Activated T-cell treated with anti-CD3 and anti-CD28 coated beads, Interleukin-2, amount 50 U/mL, for 24 hours (primary cell): Measurements from ENCODE around the gene MSANTD4.
"Not testable (repeated sequence)": the region's sequence is repeated elsewhere in the genome, so short reads cannot be mapped to it uniquely, and the experiment has no call there.

Source experiments
- DNase-seq: peaks from one replicate; pipeline ENCODE4 v3.0.0-alpha.2; 2020
- H3K27ac Mint-ChIP-seq: 2 replicates; pipeline ENCODE4 v1.8.0; 2020; ENCODE audit warnings: mild to moderate bottlenecking, mixed read lengths
- H3K27me3 Mint-ChIP-seq: 2 replicates; pipeline ENCODE4 v1.8.0; 2020; ENCODE audit warnings: mixed read lengths
- H3K36me3 Mint-ChIP-seq: 2 replicates; pipeline ENCODE4 v1.8.0; 2020; ENCODE audit warnings: low read depth, mixed read lengths
- H3K4me1 Mint-ChIP-seq: 2 replicates; pipeline ENCODE4 v1.8.0; 2020; ENCODE audit warnings: low read depth, mixed read lengths
- H3K4me3 Mint-ChIP-seq: 2 replicates; pipeline ENCODE4 v1.8.0; 2020; ENCODE audit warnings: mild to moderate bottlenecking, moderate library complexity, mixed read lengths
- H3K9me3 Mint-ChIP-seq: 2 replicates; pipeline ENCODE4 v1.8.0; 2020; ENCODE audit warnings: mixed read lengths

Gene MSANTD4

GRCh38 chr11:106021967-106022794 lies at the start of gene MSANTD4:
MSANTD4 (minus strand) TSS chr11:106022240; CDS start chr11:106010917, 11,323 bp downstream.
- Mint-ChIP-seq H3K4me3 (peak within 1 kb of the TSS; percentile 93), H3K36me3 (peaks cover 44% of the 10 kb centered on the region), H3K27ac (peak within 1 kb of the TSS; percentile 94), H3K4me1 (peaks cover 41% of the 10 kb centered on the region), H3K27me3 (peaks cover 11% of the 10 kb centered on the region), H3K9me3 (peaks cover 3% of the 10 kb centered on the region)
- DNase-seq = peak; percentile 99

GRCh38 chr11:106070606-106071005 lies 48.6 kb upstream of the MSANTD4 start:
- Mint-ChIP-seq H3K36me3 (peaks cover 1% of the 10 kb centered on the region), H3K27me3 (no peaks in the 10 kb centered on the region), H3K9me3 (no peaks in the 10 kb centered on the region), H3K4me3 (no peak overlapping the region), H3K27ac (no peak overlapping the region), H3K4me1 (peaks cover 12% of the 10 kb centered on the region)
- DNase-seq = no peak

GRCh38 chr11:106063009-106063408 lies 41.0 kb upstream of the MSANTD4 start:
- no peaks in the 10 kb centered on the region for H3K9me3 Mint-ChIP-seq
- H3K27me3 Mint-ChIP-seq = no peaks in the 10 kb centered on the region
- H3K27ac Mint-ChIP-seq = peak overlapping the region; percentile 37
- no peak for DNase-seq
- H3K4me1 Mint-ChIP-seq = peaks cover 15% of the 10 kb centered on the region
- no peak overlapping the region for H3K4me3 Mint-ChIP-seq
- peaks cover 9% of the 10 kb centered on the region for H3K36me3 Mint-ChIP-seq

GRCh38 chr11:106061954-106062949 lies 40.2 kb upstream of the MSANTD4 start:
- Mint-ChIP-seq H3K9me3 (no peaks in the 10 kb centered on the region), H3K27ac (peak overlapping the region; percentile 16), H3K27me3 (no peaks in the 10 kb centered on the region), H3K36me3 (peaks cover 15% of the 10 kb centered on the region), H3K4me3 (no peak overlapping the region), H3K4me1 (peaks cover 16% of the 10 kb centered on the region)
- DNase-seq = no peak

GRCh38 chr11:106061249-106061784 lies 39.3 kb upstream of the MSANTD4 start:
- peaks cover 15% of the 10 kb centered on the region for H3K36me3 Mint-ChIP-seq
- H3K4me1 Mint-ChIP-seq = peaks cover 16% of the 10 kb centered on the region
- no peak for DNase-seq
- no peaks in the 10 kb centered on the region for H3K9me3 Mint-ChIP-seq
- H3K4me3 Mint-ChIP-seq = no peak overlapping the region
- H3K27me3 Mint-ChIP-seq = no peaks in the 10 kb centered on the region
- no peak overlapping the region for H3K27ac Mint-ChIP-seq

GRCh38 chr11:106059617-106060016 lies 37.6 kb upstream of the MSANTD4 start:
- Mint-ChIP-seq H3K27ac (no peak overlapping the region), H3K4me3 (no peak overlapping the region), H3K36me3 (peaks cover 13% of the 10 kb centered on the region), H3K4me1 (peaks cover 16% of the 10 kb centered on the region), H3K9me3 (no peaks in the 10 kb centered on the region), H3K27me3 (no peaks in the 10 kb centered on the region)
- no peak for DNase-seq

GRCh38 chr11:106058377-106058776 lies 36.3 kb upstream of the MSANTD4 start:
- Mint-ChIP-seq H3K36me3 (peaks cover 16% of the 10 kb centered on the region), H3K4me1 (peaks cover 16% of the 10 kb centered on the region)
- not testable (repeated sequence) for H3K9me3 Mint-ChIP-seq, DNase-seq, H3K4me3 Mint-ChIP-seq, H3K27ac Mint-ChIP-seq, H3K27me3 Mint-ChIP-seq

- H3K36me3 Mint-ChIP-seq = peaks cover 3% of the 10 kb centered on the region
- H3K27me3 Mint-ChIP-seq = no peaks in the 10 kb centered on the region
- no peak overlapping the region for H3K27ac Mint-ChIP-seq
- H3K9me3 Mint-ChIP-seq = no peaks in the 10 kb centered on the region
- H3K4me1 Mint-ChIP-seq = no peaks in the 10 kb centered on the region
- no peak for DNase-seq
- H3K4me3 Mint-ChIP-seq = no peak overlapping the region
Measured at GRCh38 chr11:106051103-106051502, 29.1 kb upstream of the MSANTD4 start.

- Mint-ChIP-seq H3K4me1 (no peaks in the 10 kb centered on the region), H3K27ac (no peak overlapping the region), H3K36me3 (peaks cover 3% of the 10 kb centered on the region)
Measured at GRCh38 chr11:106049727-106050476, 27.9 kb upstream of the MSANTD4 start.

GRCh38 chr11:106047631-106048030 lies 25.6 kb upstream of the MSANTD4 start:
- DNase-seq = no peak
- H3K4me3 Mint-ChIP-seq = no peak overlapping the region
- H3K36me3 Mint-ChIP-seq = no peaks in the 10 kb centered on the region
- no peaks in the 10 kb centered on the region for H3K4me1 Mint-ChIP-seq
- no peaks in the 10 kb centered on the region for H3K9me3 Mint-ChIP-seq
- peaks cover 20% of the 10 kb centered on the region for H3K27me3 Mint-ChIP-seq
- no peak overlapping the region for H3K27ac Mint-ChIP-seq

More at GRCh38 chr11:106049727-106050476, 27.9 kb upstream of the MSANTD4 start:
- no peak for DNase-seq
- Mint-ChIP-seq H3K27me3 (peaks cover 5% of the 10 kb centered on the region), H3K4me3 (no peak overlapping the region), H3K9me3 (no peaks in the 10 kb centered on the region)

- no peaks in the 10 kb centered on the region for H3K4me1 Mint-ChIP-seq
- no peaks in the 10 kb centered on the region for H3K9me3 Mint-ChIP-seq
- no peak for DNase-seq
- no peak overlapping the region for H3K27ac Mint-ChIP-seq
- no peaks in the 10 kb centered on the region for H3K36me3 Mint-ChIP-seq
- no peak overlapping the region for H3K4me3 Mint-ChIP-seq
- peaks cover 34% of the 10 kb centered on the region for H3K27me3 Mint-ChIP-seq
Measured at GRCh38 chr11:106043540-106043939, 21.5 kb upstream of the MSANTD4 start.

- no peak for DNase-seq
- Mint-ChIP-seq H3K4me3 (no peak overlapping the region), H3K4me1 (peaks cover 1% of the 10 kb centered on the region), H3K36me3 (no peaks in the 10 kb centered on the region), H3K27ac (no peak overlapping the region), H3K27me3 (peaks cover 65% of the 10 kb centered on the region), H3K9me3 (no peaks in the 10 kb centered on the region)
Measured at GRCh38 chr11:106032861-106033260, 10.8 kb upstream of the MSANTD4 start.

GRCh38 chr11:106031936-106032335 lies 9.9 kb upstream of the MSANTD4 start:
- Mint-ChIP-seq H3K27ac (no peak overlapping the region), H3K4me3 (no peak overlapping the region), H3K4me1 (peaks cover 1% of the 10 kb centered on the region), H3K27me3 (peaks cover 62% of the 10 kb centered on the region), H3K9me3 (peaks cover 2% of the 10 kb centered on the region), H3K36me3 (no peaks in the 10 kb centered on the region)
- DNase-seq = no peak
